Measurements from ENCODE around the gene CYP2A7.
"Not testable (repeated sequence)": the region's sequence is repeated elsewhere in the genome, so short reads cannot be mapped to it uniquely, and the experiment has no call there.

The CYP2A7 gene

DNA sequence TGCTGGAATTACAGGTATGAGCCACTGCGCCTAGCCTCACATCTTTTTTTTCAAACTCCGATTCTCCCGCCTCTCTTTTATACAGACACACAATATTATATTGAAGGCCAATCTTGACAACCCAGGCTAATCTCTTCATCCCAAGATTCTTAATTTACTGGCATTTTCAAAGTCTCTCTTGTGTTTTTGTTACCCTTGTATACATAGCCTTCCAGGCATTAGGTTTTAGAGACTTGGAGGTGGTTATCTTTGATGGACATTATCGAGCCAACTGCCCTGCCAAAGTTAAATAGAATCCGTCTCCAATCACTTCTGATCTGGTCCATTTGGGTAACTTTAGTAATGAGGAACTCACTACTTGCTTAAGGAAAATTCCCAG lies 14.4 kb upstream of the CYP2A7 start:
- TF ChIP-seq, protein P1, sequence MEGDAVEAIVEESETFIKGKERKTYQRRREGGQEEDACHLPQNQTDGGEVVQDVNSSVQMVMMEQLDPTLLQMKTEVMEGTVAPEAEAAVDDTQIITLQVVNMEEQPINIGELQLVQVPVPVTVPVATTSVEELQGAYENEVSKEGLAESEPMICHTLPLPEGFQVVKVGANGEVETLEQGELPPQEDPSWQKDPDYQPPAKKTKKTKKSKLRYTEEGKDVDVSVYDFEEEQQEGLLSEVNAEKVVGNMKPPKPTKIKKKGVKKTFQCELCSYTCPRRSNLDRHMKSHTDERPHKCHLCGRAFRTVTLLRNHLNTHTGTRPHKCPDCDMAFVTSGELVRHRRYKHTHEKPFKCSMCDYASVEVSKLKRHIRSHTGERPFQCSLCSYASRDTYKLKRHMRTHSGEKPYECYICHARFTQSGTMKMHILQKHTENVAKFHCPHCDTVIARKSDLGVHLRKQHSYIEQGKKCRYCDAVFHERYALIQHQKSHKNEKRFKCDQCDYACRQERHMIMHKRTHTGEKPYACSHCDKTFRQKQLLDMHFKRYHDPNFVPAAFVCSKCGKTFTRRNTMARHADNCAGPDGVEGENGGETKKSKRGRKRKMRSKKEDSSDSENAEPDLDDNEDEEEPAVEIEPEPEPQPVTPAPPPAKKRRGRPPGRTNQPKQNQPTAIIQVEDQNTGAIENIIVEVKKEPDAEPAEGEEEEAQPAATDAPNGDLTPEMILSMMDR (IDR thresholded peaks at IDR 0.05; ENCODE audit: low read length, missing control alignments) = no peak
- no peak for DNase-seq (ENCODE audit: low read depth)
- no peak overlapping the region for H3K4me3 ChIP-seq (replicated peaks; ENCODE audit: low read depth, low read length)

DNA sequence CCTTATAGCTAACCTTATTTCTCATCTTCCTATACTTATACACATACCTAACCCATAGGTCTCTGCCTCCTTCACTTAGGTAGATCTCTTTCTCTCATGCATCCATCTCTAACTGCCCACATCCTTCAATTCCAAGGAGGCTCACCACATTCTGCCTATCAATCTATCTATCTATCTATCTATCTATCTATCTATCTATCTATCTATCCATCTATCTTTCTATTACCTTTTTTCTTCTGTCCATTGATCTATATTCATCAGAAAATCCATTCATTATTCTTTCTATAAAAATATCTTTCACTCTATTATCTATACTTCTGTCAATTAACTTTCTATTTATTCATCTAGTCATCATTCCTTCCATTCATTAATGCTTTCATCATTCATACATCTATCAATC lies 11.1 kb upstream of the CYP2A7 start:
- no peak for DNase-seq (ENCODE audit: low read depth)
- H3K4me3 ChIP-seq (replicated peaks; ENCODE audit: low read depth, low read length) = no peak overlapping the region
- TF ChIP-seq, protein P1 (IDR thresholded peaks at IDR 0.05; ENCODE audit: low read length, missing control alignments) = no peak

DNA sequence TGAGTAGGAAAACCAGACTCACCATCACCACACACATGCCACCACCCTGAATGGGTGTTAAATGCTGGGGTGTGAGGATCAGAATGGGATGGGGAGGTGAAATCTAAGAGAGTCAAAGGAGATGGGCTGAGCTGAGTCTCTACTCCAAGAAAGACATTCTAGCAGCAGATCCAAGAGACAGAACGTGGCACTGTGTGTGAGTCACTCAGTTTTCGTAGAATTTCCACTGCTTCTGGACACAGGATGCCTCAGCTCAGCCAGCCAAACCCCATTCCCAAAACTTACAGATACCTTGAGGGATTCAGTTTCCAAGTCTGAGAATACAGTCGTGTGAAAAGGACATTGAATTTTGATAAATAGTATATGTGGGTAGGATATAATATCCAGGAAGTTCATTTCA lies 7.3 kb upstream of the CYP2A7 start:
- TF ChIP-seq, protein P1 (IDR thresholded peaks at IDR 0.05; ENCODE audit: low read length, missing control alignments) = no peak
- H3K4me3 ChIP-seq (replicated peaks; ENCODE audit: low read depth, low read length) = no peak overlapping the region

DNA sequence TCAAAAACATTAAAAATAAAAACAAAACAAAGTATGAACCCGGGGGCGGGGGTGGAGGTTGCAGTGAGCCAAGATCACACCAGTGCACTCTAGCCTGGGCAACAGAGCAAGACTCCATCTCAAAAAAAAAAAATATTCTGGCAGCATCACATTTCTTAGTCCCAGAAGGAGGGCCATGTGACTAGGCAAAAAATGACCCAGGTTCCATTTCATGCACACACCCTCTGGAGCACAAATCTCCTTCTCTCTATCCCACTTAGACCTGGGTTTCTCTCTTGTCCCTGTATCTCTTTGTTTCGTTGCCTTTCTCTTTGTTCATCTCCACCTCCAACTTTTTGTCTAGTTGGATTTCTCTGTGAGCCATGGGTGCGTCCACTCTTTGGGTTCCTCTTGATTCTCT lies 6.2 kb upstream of the CYP2A7 start:
- no peak for DNase-seq (ENCODE audit: low read depth)
- no peak overlapping the region for H3K4me3 ChIP-seq (replicated peaks; ENCODE audit: low read depth, low read length)
- TF ChIP-seq, protein P1 (IDR thresholded peaks at IDR 0.05; ENCODE audit: low read length, missing control alignments) = no peak

More for the DNA sequence above, 7.3 kb upstream of the CYP2A7 start:
- no peak for DNase-seq (ENCODE audit: low read depth)

DNA sequence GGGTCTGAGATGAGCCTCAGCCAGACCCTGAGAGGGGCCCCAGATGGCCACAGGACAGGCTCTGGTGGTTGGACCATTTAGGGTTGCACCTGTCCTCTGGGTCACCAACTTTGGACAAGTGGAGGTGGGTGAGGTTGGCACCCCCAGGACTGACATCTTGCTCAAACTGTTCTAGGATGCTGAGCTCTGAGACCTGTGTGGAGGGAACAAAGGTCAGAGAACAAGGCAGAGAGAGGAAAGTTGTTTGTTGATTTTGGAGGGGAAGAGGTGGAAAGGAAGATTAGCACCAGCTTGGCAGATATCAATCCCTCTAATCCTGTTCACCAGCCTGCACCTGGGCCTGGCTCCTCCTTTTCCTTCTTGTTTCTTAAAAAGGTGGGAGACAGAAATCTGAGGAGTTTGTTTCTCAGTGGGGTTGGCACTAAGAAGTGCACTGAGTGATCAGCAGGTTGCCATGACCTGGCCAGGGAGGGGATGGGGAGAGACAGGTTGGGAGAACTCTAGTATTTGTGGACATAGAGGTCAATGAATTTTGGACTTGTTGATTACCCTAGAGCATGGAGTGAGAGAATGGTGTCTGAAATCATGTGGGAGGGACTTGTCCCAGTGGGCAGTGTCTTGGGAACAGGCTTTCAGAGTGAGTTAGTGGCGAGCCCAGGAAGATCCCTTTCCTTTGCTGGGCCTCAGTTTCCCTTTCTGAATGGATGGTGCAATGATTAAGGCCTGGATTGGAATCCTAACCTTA lies 2.3 kb upstream of the CYP2A7 start:
- not testable (repeated sequence) for H3K4me3 ChIP-seq (replicated peaks; ENCODE audit: low read depth, low read length); DNase-seq (ENCODE audit: low read depth)

DNA sequence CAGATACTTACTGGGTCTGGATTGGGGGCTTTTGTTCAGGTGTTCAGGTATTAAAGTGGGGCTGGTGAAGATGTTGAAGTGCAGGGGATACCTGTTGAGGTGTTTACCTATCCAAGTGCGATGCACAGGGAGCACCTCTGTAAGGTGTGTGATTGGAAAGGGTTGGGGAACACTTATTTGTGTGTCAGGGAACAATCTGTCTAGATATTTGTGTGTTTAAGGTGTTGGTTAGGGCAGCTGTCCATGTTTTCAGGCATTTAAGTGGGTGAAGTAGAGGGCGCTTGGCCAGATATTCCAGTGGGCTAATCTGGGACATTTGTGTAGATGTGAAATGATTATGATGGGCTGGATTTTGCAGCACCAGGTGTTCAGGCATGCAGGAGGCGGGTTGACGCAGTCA lies 2.7 kb downstream of the CYP2A7 start:
- not testable (repeated sequence) for DNase-seq (ENCODE audit: low read depth); H3K4me3 ChIP-seq (replicated peaks; ENCODE audit: low read depth, low read length)

DNA sequence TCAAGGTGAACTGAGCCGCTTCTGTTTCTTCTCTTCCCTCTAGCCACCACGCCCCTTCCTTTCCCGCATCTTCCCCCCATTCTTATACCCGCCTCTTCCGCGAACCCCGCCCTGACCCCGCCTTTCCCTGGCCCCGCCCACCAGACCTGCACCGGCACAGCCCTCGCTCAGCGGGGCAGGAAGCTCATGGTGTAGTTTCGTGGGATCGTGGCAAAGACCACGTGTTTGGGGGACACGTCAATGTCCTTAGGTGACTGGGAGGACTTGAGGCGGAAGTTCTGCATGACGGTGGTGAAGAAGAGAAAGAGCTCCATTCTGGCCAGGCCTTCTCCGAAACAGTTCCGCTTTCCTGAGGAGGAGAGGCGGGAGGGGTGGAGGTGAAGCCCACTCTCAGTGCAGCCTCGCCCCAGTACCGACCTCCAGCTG lies 6.5 kb downstream of the CYP2A7 start:
- H3K4me3 ChIP-seq (replicated peaks; ENCODE audit: low read depth, low read length); DNase-seq (ENCODE audit: low read depth): not testable (repeated sequence)

DNA sequence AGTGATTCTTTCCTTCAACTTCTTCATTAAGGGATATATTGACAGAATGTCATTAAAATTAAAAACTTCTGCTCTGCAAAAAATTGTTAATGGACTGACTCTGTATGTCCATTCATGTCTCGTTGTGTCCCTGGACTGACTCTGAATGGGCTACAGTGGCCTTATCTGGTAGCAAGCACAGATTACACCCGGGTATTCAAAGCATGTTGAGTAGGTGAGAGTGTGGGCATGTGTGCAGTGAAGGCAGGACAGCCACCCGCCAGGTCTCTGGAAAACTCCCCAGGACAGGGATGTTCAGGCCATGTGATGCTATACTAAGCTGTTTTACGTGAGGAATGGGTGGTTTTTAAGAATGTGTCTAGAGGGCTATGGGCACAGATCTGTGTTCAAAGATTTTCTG lies 7.2 kb downstream of the CYP2A7 start:
- H3K4me3 ChIP-seq (replicated peaks; ENCODE audit: low read depth, low read length); DNase-seq (ENCODE audit: low read depth): not testable (repeated sequence)

DNA sequence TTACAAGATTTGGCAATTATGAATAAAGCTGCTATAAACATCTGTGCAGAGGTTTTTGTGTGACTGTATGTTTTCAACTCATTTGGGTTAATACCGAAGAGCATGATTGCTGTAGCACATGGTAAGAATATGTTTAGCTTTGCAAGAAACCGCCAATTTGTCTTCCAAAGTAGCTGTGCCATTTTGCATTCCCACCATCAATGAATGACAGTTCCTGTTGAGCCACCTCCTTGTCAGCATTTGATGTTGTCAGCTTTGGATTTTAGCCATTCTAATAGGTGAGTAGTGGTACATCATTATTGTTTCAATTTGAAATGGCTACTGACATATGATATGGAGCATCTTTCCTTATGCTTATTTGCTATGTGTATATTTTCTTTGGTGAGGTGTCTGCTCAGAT lies 8.2 kb downstream of the CYP2A7 start:
- DNase-seq (ENCODE audit: low read depth); H3K4me3 ChIP-seq (replicated peaks; ENCODE audit: low read depth, low read length): not testable (repeated sequence)

DNA sequence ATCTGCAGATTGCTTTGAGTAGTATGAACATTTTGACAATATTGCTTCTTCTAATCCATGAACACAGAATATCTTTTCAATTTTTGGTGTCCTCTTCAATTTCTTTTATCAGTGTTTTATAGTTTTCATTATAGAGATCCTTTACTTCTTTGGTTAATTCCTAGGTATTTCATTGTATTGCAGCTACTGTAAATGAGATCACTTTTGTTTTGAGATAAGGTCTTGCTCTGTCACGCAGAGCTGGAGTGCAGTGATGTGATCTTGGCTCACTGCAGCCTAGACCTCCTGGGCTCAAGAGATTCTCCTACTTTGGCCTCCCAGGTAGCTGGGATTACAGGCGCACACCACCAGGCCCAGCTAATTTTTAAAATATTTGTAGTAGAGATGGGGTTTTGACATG lies 9.8 kb downstream of the CYP2A7 start:
- TF ChIP-seq, protein P1 (IDR thresholded peaks at IDR 0.05; ENCODE audit: low read length, missing control alignments) = no peak
- no peak for DNase-seq (ENCODE audit: low read depth)
- H3K4me3 ChIP-seq (replicated peaks; ENCODE audit: low read depth, low read length) = no peak overlapping the region
